WTC11 (cell line): ENCODE results near the gene DNAI1. TPM values are rescaled to one million over a fixed set of nuclear protein-coding genes. Genes with fewer than 3 reads are reported as not detected.

Experiments
- ATAC-seq: fragments of 200-7000 bp; cut with Tn5 transposase; 2 replicates; pipeline ENCODE4 v1.10.0; 2021; ENCODE audit warnings: mild to moderate bottlenecking, moderate library complexity
- CTCF ChIA-PET: fragments of 300-600 bp; sonication (Branson Sonifier 250); formaldehyde crosslinking; loops from one replicate; lab custom pipeline; 2021; ENCODE audit warnings: antibody characterized with exemption; lab: Charles Lee
- POLR2A ChIA-PET: fragments of 350-600 bp; sonication (Branson Sonifier 250); formaldehyde crosslinking; loops from one replicate; lab custom pipeline; 2021; ENCODE audit warnings: antibody characterized with exemption; lab: Charles Lee
- DNase-seq: peaks from one replicate; pipeline ENCODE4 v3.0.0; 2021; ENCODE audit warnings: low spot score
- H3K27ac Mint-ChIP-seq: 2 replicates; pipeline ENCODE4 v1.8.0; 2021; ENCODE audit warnings: mixed read lengths
- H3K27me3 Mint-ChIP-seq: 2 replicates; pipeline ENCODE4 v1.8.0; 2021; ENCODE audit warnings: low read depth, mild to moderate bottlenecking, moderate library complexity, mixed read lengths
- H3K36me3 Mint-ChIP-seq: 2 replicates; pipeline ENCODE4 v1.8.0; 2021; ENCODE audit warnings: mixed read lengths
- H3K4me1 Mint-ChIP-seq: 2 replicates; pipeline ENCODE4 v1.8.0; 2022; ENCODE audit warnings: mixed read lengths
- H3K4me3 Mint-ChIP-seq: 2 replicates; pipeline ENCODE4 v1.8.0; 2021; ENCODE audit warnings: mild to moderate bottlenecking, moderate library complexity, mixed read lengths
- H3K9me3 Mint-ChIP-seq: 2 replicates; pipeline ENCODE4 v1.8.0; 2021; ENCODE audit warnings: mixed read lengths
- ATF1 ChIP-seq: sonication (generic); formaldehyde crosslinking; IDR thresholded peaks from 2 replicates; pipeline ENCODE4 v1.8.1; 2023; ENCODE audit warnings: mild to moderate bottlenecking, moderate library complexity, missing genetic modification reagents
- EMX1 ChIP-seq: fragments of 250-450 bp; sonication (Bioruptor Pico); IDR thresholded peaks from 2 replicates; pipeline ENCODE4 v1.8.0; 2021; ENCODE audit warnings: mild to moderate bottlenecking
- ETV6 ChIP-seq: sonication (generic); formaldehyde crosslinking; IDR thresholded peaks from 2 replicates; pipeline ENCODE4 v1.8.1; 2022; ENCODE audit warnings: mild to moderate bottlenecking, missing genetic modification reagents
- FOXJ3 ChIP-seq: sonication (generic); formaldehyde crosslinking; IDR thresholded peaks from 2 replicates; pipeline ENCODE4 v1.9.0; 2021; ENCODE audit warnings: missing genetic modification reagents, mild to moderate bottlenecking, borderline replicate concordance
- KAT7 ChIP-seq: sonication (generic); formaldehyde crosslinking; IDR thresholded peaks from 2 replicates; pipeline ENCODE4 v1.8.1; 2023; ENCODE audit warnings: missing genetic modification reagents, mild to moderate bottlenecking, borderline replicate concordance
- MXD4 ChIP-seq: fragments of 250-450 bp; sonication (Bioruptor Pico); IDR thresholded peaks from 2 replicates; pipeline ENCODE4 v1.8.0; 2021; ENCODE audit warnings: mild to moderate bottlenecking, moderate library complexity, borderline replicate concordance
- MYBL2 ChIP-seq: sonication (generic); formaldehyde crosslinking; IDR thresholded peaks from 2 replicates; pipeline ENCODE4 v1.8.1; 2023; ENCODE audit warnings: mild to moderate bottlenecking, moderate library complexity, missing genetic modification reagents
- TEAD1 ChIP-seq: sonication (generic); formaldehyde crosslinking; IDR thresholded peaks from 2 replicates; pipeline ENCODE4 v1.8.0; 2022; ENCODE audit warnings: mild to moderate bottlenecking, missing genetic modification reagents
- ZNF138 ChIP-seq: sonication (generic); formaldehyde crosslinking; conservative IDR thresholded peaks from 2 replicates; pipeline ENCODE4 v1.8.1; 2022; ENCODE audit warnings: mild to moderate bottlenecking, moderate library complexity, missing genetic modification reagents
- ZNF317 ChIP-seq: sonication (generic); formaldehyde crosslinking; IDR thresholded peaks from 2 replicates; pipeline ENCODE4 v1.8.1; 2023; ENCODE audit warnings: low read depth, mild to moderate bottlenecking, moderate library complexity, missing genetic modification reagents, borderline replicate concordance
- total RNA-seq: library from RNA; stranded (reverse); gene quantifications from 3 replicates; pipeline ENCODE4 v1.2.3, GENCODE V29; 2021
- TF ChIP-seq, protein P1 (sequence below): fragments of 250-450 bp; sonication (Bioruptor Pico); IDR thresholded peaks from 2 replicates; pipeline ENCODE4 v1.9.0; 2021; ENCODE audit warnings: mild to moderate bottlenecking
- TF ChIP-seq, protein P2 (sequence below): fragments of 250-450 bp; sonication (Bioruptor Pico); IDR thresholded peaks from 2 replicates; pipeline ENCODE4 v1.9.0; 2021; ENCODE audit warnings: mild to moderate bottlenecking, borderline replicate concordance
- TF ChIP-seq, protein P3 (sequence below): sonication (generic); formaldehyde crosslinking; IDR thresholded peaks from 2 replicates; pipeline ENCODE4 v1.8.0; 2022; ENCODE audit warnings: mild to moderate bottlenecking, missing genetic modification reagents
- TF ChIP-seq, protein P4 (sequence below): fragments of 250-450 bp; sonication (Bioruptor Pico); IDR thresholded peaks from 2 replicates; pipeline ENCODE4 v1.8.0; 2021; ENCODE audit warnings: mild to moderate bottlenecking
- TF ChIP-seq, protein P5 (sequence below): fragments of 250-450 bp; sonication (Bioruptor Pico); conservative IDR thresholded peaks from 2 replicates; pipeline ENCODE4 v1.9.0; 2021; ENCODE audit warnings: mild to moderate bottlenecking
- TF ChIP-seq, protein P6 (sequence below): fragments of 250-450 bp; sonication (Bioruptor Pico); IDR thresholded peaks from 2 replicates; pipeline ENCODE4 v2.1.2; 2022; ENCODE audit warnings: mild to moderate bottlenecking, moderate library complexity

The DNAI1 gene
- total RNA-seq, 1 experiment from 2014 or later, result 2.1 TPM

DNA sequence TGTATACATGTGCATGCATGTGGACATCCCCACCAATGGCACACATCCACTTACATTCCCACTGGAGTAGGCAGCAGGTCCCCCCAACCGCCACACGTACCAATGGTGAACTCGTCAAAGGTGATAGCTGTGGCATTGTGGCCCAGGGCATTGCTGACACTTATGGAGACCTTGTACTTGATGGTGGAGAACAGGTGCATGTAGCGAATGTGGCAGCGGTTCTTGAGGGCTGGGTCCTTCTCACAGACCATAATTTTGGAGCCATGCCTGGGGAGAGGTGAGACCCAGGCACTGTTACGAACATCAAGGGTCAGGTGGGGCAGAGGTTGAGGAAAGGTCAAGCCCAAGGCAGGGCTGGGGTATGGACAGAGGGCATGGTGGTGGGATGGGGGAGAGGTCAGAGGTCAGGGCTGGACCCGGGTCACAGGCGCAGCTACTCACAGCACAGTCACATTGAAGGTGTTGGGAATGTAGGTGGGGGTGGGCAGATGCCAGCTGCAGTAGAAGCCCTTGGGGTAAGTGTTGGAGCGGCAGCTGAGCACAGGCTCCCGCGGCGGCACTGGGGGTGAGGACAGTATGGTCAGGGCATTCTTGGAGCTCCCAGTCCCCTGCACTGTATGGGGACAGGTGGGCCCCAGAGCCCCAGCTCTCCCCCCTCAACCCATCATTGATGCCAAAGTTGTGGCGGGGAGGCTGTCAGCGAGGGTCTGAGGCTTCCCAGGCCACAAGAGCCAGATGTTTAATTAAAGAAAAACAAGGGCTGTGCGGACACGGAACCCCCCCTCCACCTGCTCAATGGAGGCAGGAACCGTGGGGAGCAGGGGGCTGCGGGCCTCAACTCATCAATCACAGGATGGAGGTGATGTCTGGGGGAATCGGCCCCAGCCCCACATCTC lies 99.1 kb downstream of the DNAI1 start (continued):
- TF ChIP-seq ZNF138 (CRISPR knock-in tag) (no peak), MYBL2 (CRISPR knock-in tag) (no peak), MXD4 (no peak)
- TF ChIP-seq, protein P1, sequence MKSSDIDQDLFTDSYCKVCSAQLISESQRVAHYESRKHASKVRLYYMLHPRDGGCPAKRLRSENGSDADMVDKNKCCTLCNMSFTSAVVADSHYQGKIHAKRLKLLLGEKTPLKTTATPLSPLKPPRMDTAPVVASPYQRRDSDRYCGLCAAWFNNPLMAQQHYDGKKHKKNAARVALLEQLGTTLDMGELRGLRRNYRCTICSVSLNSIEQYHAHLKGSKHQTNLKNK (CRISPR knock-in tag), result no peak
- TF ChIP-seq, protein P2, sequence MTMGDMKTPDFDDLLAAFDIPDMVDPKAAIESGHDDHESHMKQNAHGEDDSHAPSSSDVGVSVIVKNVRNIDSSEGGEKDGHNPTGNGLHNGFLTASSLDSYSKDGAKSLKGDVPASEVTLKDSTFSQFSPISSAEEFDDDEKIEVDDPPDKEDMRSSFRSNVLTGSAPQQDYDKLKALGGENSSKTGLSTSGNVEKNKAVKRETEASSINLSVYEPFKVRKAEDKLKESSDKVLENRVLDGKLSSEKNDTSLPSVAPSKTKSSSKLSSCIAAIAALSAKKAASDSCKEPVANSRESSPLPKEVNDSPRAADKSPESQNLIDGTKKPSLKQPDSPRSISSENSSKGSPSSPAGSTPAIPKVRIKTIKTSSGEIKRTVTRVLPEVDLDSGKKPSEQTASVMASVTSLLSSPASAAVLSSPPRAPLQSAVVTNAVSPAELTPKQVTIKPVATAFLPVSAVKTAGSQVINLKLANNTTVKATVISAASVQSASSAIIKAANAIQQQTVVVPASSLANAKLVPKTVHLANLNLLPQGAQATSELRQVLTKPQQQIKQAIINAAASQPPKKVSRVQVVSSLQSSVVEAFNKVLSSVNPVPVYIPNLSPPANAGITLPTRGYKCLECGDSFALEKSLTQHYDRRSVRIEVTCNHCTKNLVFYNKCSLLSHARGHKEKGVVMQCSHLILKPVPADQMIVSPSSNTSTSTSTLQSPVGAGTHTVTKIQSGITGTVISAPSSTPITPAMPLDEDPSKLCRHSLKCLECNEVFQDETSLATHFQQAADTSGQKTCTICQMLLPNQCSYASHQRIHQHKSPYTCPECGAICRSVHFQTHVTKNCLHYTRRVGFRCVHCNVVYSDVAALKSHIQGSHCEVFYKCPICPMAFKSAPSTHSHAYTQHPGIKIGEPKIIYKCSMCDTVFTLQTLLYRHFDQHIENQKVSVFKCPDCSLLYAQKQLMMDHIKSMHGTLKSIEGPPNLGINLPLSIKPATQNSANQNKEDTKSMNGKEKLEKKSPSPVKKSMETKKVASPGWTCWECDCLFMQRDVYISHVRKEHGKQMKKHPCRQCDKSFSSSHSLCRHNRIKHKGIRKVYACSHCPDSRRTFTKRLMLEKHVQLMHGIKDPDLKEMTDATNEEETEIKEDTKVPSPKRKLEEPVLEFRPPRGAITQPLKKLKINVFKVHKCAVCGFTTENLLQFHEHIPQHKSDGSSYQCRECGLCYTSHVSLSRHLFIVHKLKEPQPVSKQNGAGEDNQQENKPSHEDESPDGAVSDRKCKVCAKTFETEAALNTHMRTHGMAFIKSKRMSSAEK (CRISPR knock-in tag), result no peak
- TF ChIP-seq, protein P3, sequence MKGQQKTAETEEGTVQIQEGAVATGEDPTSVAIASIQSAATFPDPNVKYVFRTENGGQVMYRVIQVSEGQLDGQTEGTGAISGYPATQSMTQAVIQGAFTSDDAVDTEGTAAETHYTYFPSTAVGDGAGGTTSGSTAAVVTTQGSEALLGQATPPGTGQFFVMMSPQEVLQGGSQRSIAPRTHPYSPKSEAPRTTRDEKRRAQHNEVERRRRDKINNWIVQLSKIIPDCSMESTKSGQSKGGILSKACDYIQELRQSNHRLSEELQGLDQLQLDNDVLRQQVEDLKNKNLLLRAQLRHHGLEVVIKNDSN (CRISPR knock-in tag), result no peak

DNA sequence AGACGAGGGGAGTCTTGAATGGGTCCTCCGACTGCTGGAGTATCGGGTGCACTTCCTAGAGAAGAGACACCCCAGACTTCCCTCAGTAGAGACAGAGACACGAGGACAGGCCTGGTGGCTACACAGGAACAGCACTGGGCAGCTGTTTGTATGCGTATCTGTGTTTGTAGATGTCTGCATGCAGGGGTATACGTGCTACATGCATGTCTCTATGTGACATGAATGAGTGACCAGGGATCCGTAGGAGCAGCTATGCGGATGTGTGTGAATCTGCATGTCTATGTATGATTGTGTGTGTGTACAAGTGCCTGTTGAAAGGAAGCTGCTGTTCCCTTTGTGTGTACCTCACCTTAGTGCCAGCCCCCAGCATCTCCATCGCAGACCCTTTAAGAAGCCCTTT lies 99.8 kb downstream of the DNAI1 start:
- peaks cover 7% of the 10 kb centered on the region for H3K27me3 Mint-ChIP-seq
- H3K4me3 Mint-ChIP-seq, result no peak overlapping the region
- no peak for TF ChIP-seq ZNF317 (CRISPR knock-in tag)
- TF ChIP-seq KAT7 (CRISPR knock-in tag), result no peak
- TF ChIP-seq TEAD1 (CRISPR knock-in tag), result no peak
- TF ChIP-seq, protein P4, sequence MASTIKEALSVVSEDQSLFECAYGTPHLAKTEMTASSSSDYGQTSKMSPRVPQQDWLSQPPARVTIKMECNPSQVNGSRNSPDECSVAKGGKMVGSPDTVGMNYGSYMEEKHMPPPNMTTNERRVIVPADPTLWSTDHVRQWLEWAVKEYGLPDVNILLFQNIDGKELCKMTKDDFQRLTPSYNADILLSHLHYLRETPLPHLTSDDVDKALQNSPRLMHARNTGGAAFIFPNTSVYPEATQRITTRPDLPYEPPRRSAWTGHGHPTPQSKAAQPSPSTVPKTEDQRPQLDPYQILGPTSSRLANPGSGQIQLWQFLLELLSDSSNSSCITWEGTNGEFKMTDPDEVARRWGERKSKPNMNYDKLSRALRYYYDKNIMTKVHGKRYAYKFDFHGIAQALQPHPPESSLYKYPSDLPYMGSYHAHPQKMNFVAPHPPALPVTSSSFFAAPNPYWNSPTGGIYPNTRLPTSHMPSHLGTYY, result no peak
- no peak for TF ChIP-seq ETV6 (CRISPR knock-in tag)
- TF ChIP-seq EMX1 (CRISPR knock-in tag), result no peak
- TF ChIP-seq, protein P5, sequence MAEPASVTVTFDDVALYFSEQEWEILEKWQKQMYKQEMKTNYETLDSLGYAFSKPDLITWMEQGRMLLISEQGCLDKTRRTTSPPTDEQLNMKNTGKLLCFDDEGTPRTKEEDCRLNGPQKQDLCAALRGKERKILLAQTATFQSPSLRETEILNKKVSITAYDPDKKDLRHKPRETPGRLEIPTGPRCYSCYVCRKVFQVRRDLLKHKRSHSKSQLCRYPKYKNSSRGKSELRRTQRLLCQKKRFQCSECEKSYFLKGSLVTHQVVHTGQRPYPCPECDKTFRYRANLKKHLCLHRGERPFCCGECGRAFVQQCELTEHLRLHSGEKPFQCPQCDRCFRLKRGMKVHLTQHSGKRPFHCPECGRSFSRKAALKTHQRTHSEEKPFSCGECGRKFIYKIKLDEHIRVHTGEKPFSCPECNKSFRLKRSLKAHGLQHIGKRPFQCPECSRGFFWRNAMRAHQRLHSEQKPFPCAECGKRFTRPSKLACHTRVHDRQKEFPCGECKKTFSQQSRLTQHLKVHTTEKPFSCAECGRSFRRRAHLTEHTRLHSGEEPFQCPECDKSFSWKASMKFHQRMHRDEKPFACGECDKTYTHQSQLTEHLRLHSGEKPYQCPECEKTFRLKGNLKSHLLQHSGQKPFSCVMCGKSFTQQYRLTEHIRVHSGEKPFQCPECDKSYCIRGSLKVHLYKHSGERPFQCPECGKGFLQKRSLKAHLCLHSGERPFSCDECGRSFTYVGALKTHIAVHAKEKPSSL (CRISPR knock-in tag), result no peak
- TF ChIP-seq FOXJ3 (CRISPR knock-in tag), result no peak
- no peak for TF ChIP-seq ATF1 (CRISPR knock-in tag)
- TF ChIP-seq, protein P6, sequence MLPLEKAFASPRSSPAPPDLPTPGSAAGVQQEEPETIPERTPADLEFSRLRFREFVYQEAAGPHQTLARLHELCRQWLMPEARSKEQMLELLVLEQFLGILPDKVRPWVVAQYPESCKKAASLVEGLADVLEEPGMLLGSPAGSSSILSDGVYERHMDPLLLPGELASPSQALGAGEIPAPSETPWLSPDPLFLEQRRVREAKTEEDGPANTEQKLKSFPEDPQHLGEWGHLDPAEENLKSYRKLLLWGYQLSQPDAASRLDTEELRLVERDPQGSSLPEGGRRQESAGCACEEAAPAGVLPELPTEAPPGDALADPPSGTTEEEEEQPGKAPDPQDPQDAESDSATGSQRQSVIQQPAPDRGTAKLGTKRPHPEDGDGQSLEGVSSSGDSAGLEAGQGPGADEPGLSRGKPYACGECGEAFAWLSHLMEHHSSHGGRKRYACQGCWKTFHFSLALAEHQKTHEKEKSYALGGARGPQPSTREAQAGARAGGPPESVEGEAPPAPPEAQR, result no peak
- H3K9me3 Mint-ChIP-seq, result no peaks in the 10 kb centered on the region
- ChIA-PET POLR2A (interaction anchor here (0.9 to 1.2 kb wide), 2 partner anchors 12 to 33 kb away, joined by 3 read pairs; no protein-coding TSS in a partner anchor), CTCF (interaction anchor here (0.8 to 8.5 kb wide), 5 partner anchors 11 to 144 kb away, joined by 3 to 112 read pairs (median 3); no protein-coding TSS in a partner anchor)
- H3K36me3 Mint-ChIP-seq, result no peaks in the 10 kb centered on the region
- DNase-seq, result no peak
- no peak overlapping the region for H3K27ac Mint-ChIP-seq
- ATAC-seq, result no peak
- H3K4me1 Mint-ChIP-seq, result peaks cover 45% of the 10 kb centered on the region
